ENCODE measurements around the gene CHMP6.

CHMP6 gene

DNA sequence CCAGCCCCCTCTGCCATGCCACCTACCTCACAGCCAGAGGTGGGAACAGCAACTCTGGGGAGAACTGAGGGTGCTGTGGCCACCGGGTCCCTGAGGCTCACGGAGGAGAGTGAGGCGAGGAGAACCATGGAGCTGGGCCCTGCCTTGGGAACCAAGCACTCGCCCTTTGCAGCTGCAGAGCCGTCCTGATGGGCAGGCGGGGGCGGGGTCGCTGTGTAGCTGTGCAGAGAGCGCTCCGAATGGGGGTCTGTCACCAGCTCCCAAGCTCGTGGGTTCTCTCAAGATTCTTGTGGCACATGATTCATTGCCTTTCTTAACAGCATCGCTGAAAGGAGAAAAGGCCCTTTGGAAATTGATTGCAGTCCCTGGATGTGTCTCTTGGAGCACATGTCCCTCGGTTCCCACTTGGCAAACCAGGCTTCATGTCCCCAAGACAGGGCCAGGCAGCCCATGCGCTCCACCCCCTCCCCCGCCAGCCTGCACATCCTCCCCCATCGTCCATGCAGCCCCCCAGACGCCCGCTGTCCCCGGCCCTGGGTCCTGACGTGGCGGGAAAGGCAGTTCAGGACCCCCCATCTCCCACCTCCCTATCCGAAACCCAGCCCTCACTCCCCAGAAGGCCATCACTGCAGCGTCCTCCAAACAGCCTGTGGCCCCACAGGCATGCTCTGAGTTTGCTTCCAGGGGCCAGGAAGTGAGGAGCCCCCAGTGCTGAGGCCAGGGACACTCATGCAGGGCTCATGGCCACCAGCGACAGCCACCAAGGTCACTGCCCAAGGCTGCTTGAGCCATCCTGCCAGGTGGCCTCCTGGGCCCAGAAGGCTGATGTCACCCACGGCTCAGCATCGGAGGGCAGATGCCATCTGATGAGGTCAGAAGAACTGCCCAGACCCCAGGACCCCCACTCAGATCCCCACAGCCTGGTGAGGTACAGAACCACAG lies 20.6 kb upstream of the CHMP6 start:
- no peak for DNase-seq (ENCODE audit: low spot score)

DNA sequence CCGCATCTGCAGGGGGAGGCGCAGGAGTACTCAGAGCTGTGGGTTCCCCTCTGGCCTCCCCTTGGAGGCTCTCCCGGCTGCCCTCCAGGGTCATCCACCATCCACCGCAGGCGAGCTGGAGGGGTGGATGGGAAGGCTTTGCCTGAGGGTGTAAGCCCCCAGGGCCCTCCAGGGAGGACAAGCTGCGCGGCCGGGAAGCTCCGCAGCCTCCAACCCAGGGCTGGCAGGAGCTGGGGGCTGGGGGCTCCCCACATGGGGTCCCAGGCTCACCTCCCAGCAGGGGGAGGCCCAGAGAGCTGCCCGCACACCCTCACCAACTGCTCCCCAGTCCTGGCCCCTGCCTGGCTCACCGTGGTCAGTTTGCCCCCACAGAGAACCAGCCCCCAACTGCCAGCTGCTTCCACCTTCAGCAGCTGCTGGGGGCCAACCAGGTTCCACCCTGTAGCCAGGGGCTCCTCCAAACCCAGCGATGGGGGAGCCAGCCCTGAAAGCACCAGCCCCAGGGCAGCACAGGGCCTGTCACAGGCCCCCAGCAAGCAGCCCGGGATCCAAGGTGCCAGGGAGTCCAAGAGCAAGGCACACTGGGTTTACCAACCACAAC lies 19.8 kb upstream of the CHMP6 start:
- DNase-seq (ENCODE audit: low spot score), result no peak

DNA sequence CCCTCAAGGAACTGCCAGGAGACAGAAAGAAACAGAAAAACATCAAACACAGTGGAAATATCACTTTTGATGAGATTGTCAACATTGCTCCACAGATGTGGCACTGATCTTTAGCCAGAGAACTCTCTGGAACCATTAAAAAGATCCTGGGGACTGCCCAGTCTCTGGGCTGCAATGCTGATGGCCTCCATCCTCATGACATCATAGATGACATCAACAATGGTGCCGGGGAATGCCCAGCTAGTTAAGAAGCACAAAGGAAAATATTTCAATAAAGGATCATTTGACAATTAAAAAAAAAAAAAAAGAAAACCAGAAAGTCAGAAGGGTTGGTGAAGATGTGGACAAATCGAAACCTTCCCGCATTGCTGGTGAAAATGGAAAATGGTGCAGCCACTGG lies 14.9 kb upstream of the CHMP6 start:
- no peak for DNase-seq (ENCODE audit: low spot score)

DNA sequence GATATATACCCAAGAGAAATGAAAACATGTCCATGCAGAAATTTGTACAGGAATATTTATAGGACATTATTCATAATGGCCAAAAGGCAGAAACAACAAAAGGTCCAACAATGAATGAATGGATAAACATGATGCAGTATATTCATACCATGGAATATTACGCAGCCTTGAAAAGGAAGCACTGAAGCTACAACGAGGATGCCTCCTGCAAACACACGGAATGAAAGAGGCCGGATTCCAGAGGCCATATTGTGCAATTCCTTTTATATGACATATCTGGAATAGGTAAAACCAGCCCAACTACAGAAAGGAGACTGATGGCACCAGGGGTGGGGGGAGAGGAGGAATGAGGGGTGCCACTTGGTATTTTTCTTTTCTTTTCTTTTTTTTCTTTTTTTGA lies 14.5 kb upstream of the CHMP6 start:
- DNase-seq (ENCODE audit: low spot score), result no peak

DNA sequence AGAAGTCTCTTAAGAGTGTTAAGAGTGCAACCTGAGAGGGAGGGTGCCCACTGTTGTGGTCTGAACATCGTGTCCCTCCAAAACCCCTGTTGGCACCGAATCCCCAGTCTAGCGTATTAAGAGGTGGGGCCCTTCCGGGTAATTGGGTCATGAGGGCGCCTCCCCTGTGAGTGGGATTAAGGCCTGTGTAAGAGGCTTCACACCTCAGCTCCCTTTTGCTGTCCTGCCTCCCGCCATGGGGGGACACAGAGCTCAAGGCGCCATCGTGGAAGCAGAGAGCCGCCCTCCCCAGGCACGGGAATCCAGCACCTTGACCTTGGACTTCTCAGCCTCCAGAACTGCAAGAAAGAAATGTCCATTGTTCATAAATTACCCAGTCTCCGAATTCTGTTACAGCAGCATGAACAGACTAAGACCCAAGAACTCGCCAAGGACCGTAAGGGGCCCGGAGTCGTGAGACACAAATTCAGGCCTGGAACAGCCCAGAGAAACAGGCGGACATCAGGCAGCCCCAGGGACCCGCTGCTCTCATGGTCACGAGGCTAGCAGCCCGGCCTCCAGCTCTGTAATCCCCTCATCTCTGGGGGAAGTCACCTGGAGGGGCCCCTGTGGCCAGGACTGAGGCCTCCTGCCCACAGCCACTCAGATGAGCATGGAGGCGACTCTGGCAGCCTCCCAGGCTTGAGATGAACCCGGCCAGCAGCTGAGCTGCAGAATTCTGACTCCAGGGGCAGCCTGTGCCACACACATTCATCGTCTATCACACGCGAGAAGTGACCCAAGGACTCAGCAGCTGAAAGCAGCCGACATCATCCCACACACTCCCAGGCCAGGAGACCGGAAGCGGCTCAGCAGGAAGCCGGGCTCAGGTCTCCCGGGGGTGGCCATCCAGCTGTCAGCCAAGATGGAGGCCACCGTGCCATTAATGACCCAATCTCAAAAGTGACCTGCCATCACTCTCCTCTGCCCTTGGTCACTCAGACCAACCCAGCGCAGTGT lies 12.8 kb upstream of the CHMP6 start:
- DNase-seq (ENCODE audit: low spot score), result no peak

DNA sequence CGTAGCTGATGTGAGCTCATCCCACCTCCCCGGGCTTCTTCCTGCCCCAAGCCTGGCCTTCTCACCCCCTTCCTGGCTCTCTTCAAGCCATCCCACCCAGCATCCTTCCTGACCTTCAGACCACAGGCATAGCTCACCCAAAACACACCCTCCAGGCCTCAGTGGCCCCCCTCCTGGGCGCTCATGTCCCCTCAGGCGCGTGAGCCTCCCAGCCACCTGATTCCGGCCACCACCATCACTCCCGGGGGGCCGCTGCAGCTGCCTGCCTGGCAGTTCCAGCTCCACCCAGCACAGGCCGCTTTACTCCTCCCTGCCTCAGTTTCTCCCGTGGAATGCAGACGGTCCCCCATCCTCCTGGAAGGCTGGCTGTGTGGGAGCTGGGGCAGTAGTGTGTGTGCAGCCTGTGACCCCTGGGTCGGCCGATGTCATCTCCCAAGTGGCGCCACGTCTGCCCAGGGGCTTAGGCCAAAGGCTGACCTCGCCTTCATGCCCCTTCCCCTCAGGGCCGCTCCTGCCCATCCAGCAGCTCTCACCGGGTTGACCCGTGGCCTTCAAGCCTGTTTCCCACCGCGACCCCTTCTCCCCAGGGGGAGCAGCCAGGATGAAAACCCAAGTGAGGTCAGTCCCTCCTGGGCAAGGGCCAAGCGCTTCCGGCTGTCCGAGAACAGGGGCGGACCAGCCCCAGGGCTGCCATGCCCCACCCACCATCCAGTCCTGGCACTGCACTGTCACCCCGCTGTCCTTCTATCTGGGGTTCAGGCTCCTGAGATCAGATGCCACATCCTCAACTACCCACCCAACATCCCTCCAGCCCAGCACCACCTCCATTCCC lies 11.9 kb upstream of the CHMP6 start:
- no peak for DNase-seq (ENCODE audit: low spot score)

DNA sequence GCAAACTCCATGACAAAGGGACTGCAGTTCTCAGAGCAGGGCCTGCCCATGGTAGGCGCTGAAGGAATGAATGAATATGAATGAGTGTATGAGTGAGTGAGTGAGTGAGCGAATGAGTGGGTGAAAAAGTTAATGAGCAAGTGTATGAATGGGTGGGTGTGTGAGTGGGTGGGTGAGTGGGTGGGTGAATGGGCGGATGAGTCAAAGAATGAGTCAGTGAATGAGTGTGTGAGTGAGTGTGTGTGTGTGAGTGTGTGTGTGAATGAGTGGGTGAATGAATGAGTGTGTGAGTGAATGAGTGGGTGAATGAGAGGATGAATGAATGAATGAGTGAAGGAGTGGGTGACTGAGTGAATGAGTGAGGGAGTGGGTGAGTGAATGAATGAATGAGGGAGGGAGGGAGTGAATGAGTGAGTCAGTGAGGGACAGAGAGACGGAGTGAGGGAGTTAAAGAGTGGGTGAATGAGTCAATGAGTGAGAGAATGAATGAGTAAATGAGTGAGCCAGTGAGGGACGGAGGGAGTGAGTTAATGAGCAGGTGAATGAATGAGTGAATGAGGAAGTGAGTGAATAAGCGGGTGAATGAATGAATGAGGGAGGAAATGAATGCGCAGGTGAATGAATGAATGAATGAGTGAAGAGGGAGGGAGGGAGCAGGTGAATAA lies 11.1 kb upstream of the CHMP6 start:
- no peak for DNase-seq (ENCODE audit: low spot score)

DNA sequence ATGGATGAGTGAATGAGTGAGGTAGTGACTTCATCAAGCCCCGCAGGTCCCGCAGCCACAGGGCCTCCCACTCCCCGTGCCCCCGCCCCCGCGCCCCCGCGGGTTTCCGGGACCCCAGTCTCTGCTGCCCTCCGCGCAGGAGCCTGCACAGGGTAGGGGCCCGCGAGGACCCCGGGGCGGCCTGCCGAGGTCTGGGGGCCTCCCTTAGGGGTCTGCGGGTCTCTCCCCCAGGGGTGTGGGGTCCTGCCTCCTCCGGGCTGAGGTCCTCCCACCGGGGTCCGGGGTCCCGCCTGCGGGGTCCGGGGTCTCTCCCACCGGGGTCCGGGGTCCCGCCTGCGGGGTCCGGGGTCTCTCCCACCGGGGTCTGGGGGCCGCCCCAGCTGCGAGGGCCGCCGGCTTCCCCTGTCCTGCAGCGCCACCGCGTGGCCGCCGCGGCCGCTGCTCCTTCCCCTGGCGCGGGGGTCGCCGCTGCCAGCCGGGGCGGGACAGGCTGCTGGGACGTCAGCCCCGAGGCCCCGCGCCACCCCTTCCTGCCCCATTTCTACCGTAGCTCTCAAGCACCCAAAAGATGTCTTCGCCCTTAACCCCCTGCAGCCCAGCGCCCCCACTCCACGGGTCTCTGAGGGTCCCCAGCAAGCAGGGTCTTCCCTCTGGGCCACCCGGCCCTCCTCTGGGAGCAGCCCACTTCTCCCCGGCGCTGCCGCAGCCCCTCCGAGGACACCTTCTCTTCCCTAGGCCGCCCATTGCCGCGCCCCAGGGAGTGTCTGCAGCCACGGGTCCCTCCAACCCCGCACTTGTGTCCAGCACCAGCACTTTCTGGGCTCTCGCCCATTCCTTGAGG lies 10.4 kb upstream of the CHMP6 start:
- DNase-seq (ENCODE audit: low spot score), result peak; percentile 76

DNA sequence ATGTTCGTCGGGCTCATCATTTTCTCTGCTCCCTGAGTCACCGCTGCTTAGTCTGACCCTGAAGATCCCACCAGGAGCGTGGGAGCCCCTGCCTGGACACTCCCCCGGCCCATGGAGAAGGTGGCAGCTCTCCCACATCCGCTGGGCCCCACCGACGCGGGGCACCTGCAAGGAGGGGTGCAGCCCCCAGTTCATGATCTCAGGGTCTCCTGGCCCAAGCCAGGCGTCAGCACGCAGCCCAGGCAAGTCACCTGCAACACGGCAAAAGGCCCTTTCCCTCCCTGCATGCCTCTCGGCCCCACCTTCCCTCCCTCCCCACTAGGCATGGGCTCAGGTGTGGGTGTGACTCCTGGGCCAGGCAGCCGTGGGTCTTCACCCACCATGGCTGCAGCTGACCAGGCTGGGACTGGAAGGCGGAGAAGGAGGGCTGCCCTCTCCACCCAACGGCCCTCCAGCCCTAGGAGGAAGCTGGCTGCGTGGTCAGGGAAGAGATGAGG lies 9.7 kb upstream of the CHMP6 start:
- no peak for DNase-seq (ENCODE audit: low spot score)

DNA sequence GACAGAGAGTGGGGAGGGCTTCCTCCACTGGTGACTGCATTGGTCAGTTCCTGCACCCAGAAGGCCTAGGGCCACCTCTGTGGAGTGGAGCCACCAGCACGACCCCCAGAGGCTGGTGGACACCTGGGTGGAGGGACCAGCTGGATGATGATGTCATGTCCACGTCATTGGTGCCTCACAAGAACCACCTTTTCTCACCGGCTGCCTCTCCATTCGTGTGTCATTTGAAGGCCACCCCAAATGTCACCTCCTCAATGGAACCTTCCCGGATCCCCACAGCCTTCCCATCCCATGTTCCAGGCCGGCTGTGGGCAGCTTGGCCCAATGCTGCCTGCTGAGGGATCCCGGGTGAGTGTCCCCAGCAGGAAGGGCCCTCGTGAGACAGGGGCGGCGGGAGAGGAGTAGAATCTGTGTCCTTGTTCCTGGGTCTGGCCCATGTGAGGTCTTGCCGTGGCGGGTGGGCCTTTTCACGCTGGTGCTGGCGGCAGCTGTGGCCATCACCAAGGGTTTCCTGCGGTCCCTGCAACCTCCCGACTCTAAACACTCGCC lies 9.1 kb upstream of the CHMP6 start:
- no peak for DNase-seq (ENCODE audit: low spot score)

DNA sequence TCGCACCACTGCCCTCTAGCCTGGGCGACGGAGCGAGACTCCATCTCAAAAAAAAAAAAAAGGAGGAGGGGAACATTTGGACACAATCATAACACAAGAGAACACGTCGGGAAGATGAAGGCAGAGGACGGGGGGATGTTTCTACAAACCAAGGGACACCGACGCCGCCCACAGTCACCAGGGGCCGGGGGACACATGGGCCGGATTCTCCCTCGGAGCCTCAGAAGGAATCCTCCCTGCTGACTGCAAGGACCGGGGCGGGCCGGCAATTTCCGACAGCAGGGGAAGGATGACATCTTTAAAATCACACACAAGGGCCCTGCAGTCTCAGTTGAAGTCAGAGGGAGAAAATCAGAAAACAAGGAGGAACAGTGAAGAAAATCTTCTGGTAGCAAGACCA lies 8.1 kb upstream of the CHMP6 start:
- no peak for DNase-seq (ENCODE audit: low spot score)

DNA sequence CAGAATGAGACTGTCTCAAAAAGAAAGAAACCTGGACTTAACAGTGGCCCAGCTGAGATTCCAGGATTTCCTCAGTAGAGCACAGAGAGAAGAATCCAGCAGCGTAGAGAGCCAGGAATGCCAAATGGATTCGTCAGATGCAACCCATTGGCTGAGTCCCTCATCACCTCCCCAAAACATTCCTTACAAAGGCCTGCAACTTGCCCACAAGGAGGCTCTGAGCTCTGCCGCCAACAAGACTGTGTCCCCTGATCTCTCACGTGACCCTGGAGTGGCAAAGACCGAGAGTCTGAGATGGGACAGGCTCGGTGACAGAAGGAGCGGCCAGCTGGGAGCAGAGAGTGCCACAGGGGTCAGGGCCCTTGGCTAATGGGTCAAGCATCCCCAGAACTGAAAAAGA lies 6.9 kb upstream of the CHMP6 start:
- no peak for DNase-seq (ENCODE audit: low spot score)

DNA sequence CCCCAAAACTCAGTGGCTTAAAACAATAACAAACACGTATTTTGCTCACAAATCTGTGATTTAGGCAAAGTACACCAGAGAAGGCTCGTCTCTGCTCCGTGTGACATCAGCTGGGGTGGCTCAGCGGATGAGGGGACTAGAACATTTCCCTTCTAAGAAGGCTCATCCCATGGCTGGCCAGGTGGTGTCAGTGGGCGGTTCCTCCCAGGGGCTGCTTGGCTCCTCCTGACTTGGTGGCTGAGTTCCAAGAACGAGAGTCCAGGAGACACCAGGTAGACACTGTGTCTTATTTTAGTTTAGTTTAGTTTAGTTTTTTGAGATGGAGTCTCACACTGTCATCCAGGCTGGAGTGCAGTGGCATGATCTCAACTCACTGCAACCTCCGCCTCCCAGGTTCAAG lies 5.6 kb upstream of the CHMP6 start:
- DNase-seq (ENCODE audit: low spot score), result no peak

DNA sequence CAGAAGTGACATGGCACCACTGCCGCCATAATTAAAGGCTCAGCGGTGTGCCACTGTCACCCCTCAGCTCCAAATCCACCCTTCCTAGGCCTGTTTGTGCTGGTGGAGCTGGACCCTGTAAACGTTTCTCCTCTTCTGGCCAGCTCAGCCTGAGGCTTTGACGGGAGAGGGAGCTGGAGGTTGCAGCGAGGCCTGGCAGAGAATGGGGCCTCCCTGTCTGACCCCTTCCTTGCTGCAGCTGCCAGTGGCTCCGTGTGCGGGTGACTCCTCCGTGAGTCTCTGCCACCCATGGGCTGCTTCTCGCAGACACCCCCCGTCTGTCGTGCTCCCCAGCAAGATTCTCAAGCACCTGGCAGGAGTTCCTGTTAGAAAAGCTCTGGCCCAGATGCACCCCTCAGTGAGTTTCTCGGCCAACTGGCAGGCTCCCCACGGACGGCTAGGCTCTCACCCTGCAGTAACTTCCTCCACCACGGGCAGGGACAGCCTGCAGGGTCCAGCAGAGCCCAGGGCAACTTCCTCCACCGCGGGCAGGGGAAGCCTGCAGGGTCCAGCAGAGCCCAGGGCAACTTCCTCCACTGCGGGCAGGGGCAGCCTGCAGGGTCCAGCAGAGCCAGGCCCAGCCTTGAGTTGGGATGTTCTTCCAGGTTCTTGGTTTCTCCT lies 4.7 kb upstream of the CHMP6 start:
- DNase-seq (ENCODE audit: low spot score), result no peak

DNA sequence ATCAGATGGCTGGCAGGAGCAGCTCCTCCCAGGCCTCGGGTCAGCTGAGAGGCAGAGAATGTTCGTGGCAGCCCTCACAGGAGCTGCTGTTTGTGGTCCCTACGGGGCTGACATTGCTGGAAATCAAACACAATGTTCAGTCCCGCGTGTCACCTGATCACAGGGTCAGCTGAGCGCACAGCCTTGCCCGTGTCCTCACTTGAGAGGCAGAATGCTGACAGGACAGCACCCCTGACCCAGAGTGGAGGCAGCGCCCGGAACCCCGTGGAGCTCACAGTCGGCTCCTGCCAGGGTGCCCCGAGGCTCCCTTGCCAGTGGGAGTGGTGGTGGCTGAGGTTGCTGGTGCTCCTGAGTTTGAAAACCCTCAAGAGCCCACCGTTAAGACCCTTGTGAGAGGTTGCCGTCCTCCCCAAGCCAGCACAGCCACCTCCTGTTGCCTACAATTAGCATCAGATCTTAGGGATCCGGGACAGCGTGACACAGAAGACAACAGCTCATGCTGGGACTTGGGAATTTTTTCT lies 3.6 kb upstream of the CHMP6 start:
- no peak for DNase-seq (ENCODE audit: low spot score)

DNA sequence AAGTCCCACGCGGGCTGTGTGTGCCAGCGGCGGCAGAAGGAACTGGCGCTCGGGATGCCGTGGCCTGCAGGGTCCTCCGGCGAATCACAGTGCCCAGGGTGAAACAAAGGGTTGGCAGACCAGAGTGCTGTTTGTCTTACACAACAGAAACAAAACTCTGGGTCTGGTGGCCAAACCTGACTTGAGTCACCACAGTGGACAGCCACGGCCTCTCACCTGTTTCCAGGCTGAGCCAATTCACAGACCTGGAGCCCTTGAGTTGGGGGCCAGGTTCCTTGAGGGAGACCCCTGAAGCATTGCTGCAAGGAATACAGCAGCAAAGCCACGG lies 2.1 kb upstream of the CHMP6 start:
- DNase-seq (ENCODE audit: low spot score), result no peak

DNA sequence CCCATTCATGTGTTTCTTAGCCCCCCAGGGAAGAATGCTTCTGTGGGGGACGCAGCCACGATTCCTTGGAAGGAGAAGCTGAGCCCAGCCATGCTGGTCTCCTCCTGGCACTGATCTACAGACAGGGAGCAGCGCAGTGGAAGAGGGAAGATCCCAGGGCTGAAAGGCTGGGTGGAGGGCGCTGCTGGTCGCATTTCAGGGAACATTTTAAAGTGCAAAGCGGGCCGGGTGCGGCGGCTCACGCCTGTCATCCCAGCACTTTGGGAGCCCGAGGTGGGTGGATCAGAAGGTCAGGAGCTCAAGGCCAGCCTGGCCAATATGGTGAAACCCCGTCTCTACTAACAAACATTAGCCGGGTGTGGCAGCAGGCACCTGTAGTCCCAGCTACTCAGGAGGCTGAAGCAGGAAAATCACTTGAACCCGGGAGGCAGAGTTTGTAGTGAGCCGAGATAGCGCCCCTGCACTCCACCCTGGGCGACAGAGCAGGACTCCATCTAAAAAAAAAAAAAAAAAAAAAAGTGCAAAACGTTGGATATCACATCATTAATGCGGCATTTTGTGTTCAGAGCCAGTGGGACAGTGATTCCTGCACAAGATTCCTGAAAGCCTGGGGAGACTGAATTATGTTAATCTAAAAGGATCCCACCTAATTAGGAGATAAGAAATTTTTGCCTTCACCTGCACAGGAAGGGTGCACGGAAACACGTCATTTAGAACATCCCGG lies 558 bp upstream of the CHMP6 start:
- DNase-seq (ENCODE audit: low spot score), result no peak

All from germinal center (tissue), 1 donor.